Measurements from ENCODE around the gene STAP1.
"Not testable (repeated sequence)": the region's sequence is repeated elsewhere in the genome, so short reads cannot be mapped to it uniquely, and the experiment has no call there.

Gene STAP1

DNA sequence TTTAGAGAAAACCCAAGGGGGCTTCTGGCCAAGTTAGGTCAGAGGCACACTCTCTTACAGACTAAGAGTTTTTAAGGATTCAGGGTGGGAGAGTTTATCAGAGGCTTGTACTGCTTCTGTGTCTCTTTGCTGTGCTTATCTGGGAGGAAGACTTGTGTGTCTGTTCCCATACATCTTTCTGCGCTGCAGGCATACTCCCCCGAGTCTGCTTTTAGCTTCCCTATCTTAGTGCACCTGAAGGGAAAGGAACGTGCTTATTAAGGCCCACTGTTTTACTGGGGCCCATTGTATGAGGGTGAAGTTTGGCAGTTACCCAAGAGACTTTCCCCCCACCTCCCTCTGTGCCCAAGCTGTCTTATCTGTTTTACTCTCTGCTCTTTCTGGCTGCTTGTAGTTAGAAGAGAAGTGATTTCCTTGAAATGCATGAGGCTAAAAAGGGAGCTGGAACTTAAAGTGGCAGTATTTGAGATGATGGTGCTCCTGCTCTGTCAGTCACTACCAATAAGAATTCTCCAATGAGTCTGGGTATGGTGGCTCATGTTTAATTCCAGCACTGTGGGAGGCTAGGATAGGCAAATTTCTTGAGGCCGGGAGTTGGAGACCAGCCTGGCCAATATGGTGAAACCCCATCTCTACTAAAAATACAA, 6.3 kb upstream of the STAP1 start:
- DNase-seq; POLR2A ChIA-PET; H3K4me3 ChIP-seq (ENCODE audit: control insufficient read depth in 1 of 7, extremely low read depth in 1 of 7, insufficient read depth in 4 of 7, low read depth in 2 of 7, low read length in 6 of 7); H3K27me3 ChIP-seq (replicated peaks in 2 of 5; ENCODE audit: control insufficient read depth in 4 of 5, insufficient read depth in 5 of 5, low read length in 4 of 5); H3K9me3 ChIP-seq (ENCODE audit: control extremely low read depth in 1 of 5, control insufficient read depth in 4 of 5, insufficient read depth in 2 of 5, low read depth in 1 of 5, low read length in 4 of 5); H3K36me3 ChIP-seq (ENCODE audit: control insufficient read depth in 4 of 4, insufficient read depth in 4 of 4, low read length in 3 of 4); H3K27ac ChIP-seq (ENCODE audit: insufficient read depth in 1 of 2, low read depth in 1 of 2, low read length in 2 of 2, poor library complexity in 1 of 2, severe bottlenecking in 2 of 2): not testable (repeated sequence)
- CTCF ChIA-PET: interaction anchor here (0.6 to 2.1 kb wide), 11 partner anchors 9 to 624 kb away, joined by 3 to 9 read pairs (median 4); no protein-coding TSS in a partner anchor
- H3K4me1 ChIP-seq (ENCODE audit: control extremely low read depth in 1 of 4, control insufficient read depth in 4 of 4, insufficient read depth in 4 of 4, low read length in 3 of 4): peaks cover 0 to 41% (median 22%) of the 10 kb centered on the region in 4 experiments
- 0% methylated on average over 1 of the region's 4 CpGs for WGBS (ENCODE audit: insufficient coverage)

GRCh38 chr4:67554096-67554495, 4.4 kb upstream of the STAP1 start:
- no peak overlapping the region for H3K27ac ChIP-seq (ENCODE audit: insufficient read depth in 1 of 2, low read depth in 1 of 2, low read length in 2 of 2, poor library complexity in 1 of 2, severe bottlenecking in 2 of 2)
- no CpG with 5 or more reads among the region's 3 CpGs for WGBS (ENCODE audit: insufficient coverage)
- ChIA-PET CTCF (no interaction called here), POLR2A (interaction anchor here (1.6 kb wide), 1 partner anchor 8 kb away, joined by 9 read pairs; the partner anchor contains the start of gene CENPC)
- no peaks in the 10 kb centered on the region for H3K36me3 ChIP-seq (ENCODE audit: control insufficient read depth in 4 of 4, insufficient read depth in 4 of 4, low read length in 3 of 4)
- no peaks in the 10 kb centered on the region for H3K27me3 ChIP-seq (replicated peaks in 2 of 5; ENCODE audit: control insufficient read depth in 4 of 5, insufficient read depth in 5 of 5, low read length in 4 of 5)
- H3K4me1 ChIP-seq (ENCODE audit: control extremely low read depth in 1 of 4, control insufficient read depth in 4 of 4, insufficient read depth in 4 of 4, low read length in 3 of 4): peaks cover 4 to 55% (median 25%) of the 10 kb centered on the region in 4 experiments
- no peak overlapping the region for H3K4me3 ChIP-seq (ENCODE audit: control insufficient read depth in 1 of 7, extremely low read depth in 1 of 7, insufficient read depth in 4 of 7, low read depth in 2 of 7, low read length in 6 of 7)
- no peaks in the 10 kb centered on the region for H3K9me3 ChIP-seq (ENCODE audit: control extremely low read depth in 1 of 5, control insufficient read depth in 4 of 5, insufficient read depth in 2 of 5, low read depth in 1 of 5, low read length in 4 of 5)
- peak in 1 of 3 donors; percentile 46 for DNase-seq

DNA sequence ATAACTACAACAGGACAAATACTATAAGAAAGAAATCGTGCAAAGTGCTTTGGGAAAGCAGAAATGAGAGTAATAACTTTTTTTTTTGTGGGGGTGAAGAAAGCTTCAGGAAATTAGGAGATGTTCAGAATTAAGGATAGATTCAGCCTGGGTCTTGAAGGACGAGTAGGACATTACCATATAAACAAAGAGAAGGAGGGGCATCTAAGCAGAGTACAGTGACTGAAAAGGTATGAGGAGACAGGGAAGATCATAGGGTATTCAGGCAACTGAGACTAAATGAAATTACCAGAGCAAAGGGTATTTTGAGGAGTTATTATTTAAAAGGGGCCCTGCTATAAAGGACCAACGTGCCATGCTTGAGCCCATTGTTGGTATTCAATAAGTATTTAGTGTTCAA, 3.1 kb upstream of the STAP1 start:
- CTCF ChIA-PET: interaction anchor here (1.5 to 3.1 kb wide), 2 partner anchors 9 to 11 kb away, joined by 3 to 10 read pairs; no protein-coding TSS in a partner anchor
- WGBS (ENCODE audit: insufficient coverage): 100% methylated on average over 1 of the region's 3 CpGs
- Histone ChIP-seq H3K9me3 (ENCODE audit: control extremely low read depth in 1 of 5, control insufficient read depth in 4 of 5, insufficient read depth in 2 of 5, low read depth in 1 of 5, low read length in 4 of 5) (no peaks in the 10 kb centered on the region), H3K36me3 (ENCODE audit: control insufficient read depth in 4 of 4, insufficient read depth in 4 of 4, low read length in 3 of 4) (no peaks in the 10 kb centered on the region), H3K27me3 (replicated peaks in 2 of 5; ENCODE audit: control insufficient read depth in 4 of 5, insufficient read depth in 5 of 5, low read length in 4 of 5) (no peaks in the 10 kb centered on the region), H3K4me1 (ENCODE audit: control extremely low read depth in 1 of 4, control insufficient read depth in 4 of 4, insufficient read depth in 4 of 4, low read length in 3 of 4) (peaks cover 4 to 63% (median 29%) of the 10 kb centered on the region in 4 experiments), H3K4me3 (ENCODE audit: control insufficient read depth in 1 of 7, extremely low read depth in 1 of 7, insufficient read depth in 4 of 7, low read depth in 2 of 7, low read length in 6 of 7) (no peak overlapping the region), H3K27ac (ENCODE audit: insufficient read depth in 1 of 2, low read depth in 1 of 2, low read length in 2 of 2, poor library complexity in 1 of 2, severe bottlenecking in 2 of 2) (no peak overlapping the region)
- POLR2A ChIA-PET: interaction anchor here (1.6 kb wide), 1 partner anchor 9 kb away, joined by 9 read pairs; the partner anchor contains the start of gene CENPC
- DNase-seq: no peak

DNA sequence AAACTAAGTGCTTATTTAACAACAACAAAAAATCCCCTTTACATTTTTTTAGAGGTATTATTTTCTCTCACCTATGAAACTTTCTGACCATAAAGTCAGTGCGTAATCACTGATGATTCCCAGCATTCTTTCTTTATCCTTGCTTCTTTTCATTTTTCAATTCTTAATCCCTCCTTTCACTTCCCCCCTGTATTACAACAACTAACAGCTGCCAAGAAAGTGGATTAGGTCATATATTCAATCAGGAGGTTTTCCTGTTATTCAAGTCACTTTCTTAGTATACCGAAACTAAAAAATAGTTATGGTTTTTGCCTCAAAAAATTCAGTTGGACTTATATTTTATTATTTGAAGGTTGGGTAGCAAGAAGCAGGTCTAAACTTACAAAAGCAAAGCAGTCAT, 2.1 kb upstream of the STAP1 start:
- H3K27ac ChIP-seq (ENCODE audit: insufficient read depth in 1 of 2, low read depth in 1 of 2, low read length in 2 of 2, poor library complexity in 1 of 2, severe bottlenecking in 2 of 2): no peak overlapping the region
- H3K4me3 ChIP-seq (ENCODE audit: control insufficient read depth in 1 of 7, extremely low read depth in 1 of 7, insufficient read depth in 4 of 7, low read depth in 2 of 7, low read length in 6 of 7): peak overlapping the region in 1 of 7 experiments; percentile 32
- DNase-seq: no peak
- CTCF ChIA-PET: interaction anchor here (1.5 to 3.1 kb wide), 2 partner anchors 10 to 12 kb away, joined by 3 to 10 read pairs; no protein-coding TSS in a partner anchor
- POLR2A ChIA-PET: interaction anchor here (0.6 to 0.7 kb wide), 2 partner anchors 11 to 81 kb away, joined by 4 to 9 read pairs; partner anchors contain the start of gene CENPC
- H3K27me3 ChIP-seq (replicated peaks in 2 of 5; ENCODE audit: control insufficient read depth in 4 of 5, insufficient read depth in 5 of 5, low read length in 4 of 5): no peaks in the 10 kb centered on the region
- H3K36me3 ChIP-seq (ENCODE audit: control insufficient read depth in 4 of 4, insufficient read depth in 4 of 4, low read length in 3 of 4): no peaks in the 10 kb centered on the region
- no peaks in the 10 kb centered on the region for H3K9me3 ChIP-seq (ENCODE audit: control extremely low read depth in 1 of 5, control insufficient read depth in 4 of 5, insufficient read depth in 2 of 5, low read depth in 1 of 5, low read length in 4 of 5)
- H3K4me1 ChIP-seq (ENCODE audit: control extremely low read depth in 1 of 4, control insufficient read depth in 4 of 4, insufficient read depth in 4 of 4, low read length in 3 of 4): peaks cover 4 to 66% (median 31%) of the 10 kb centered on the region in 4 experiments
- no CpG with 5 or more reads among the region's 2 CpGs for WGBS (ENCODE audit: insufficient coverage)

- Histone ChIP-seq H3K4me1 (ENCODE audit: control extremely low read depth in 1 of 4, control insufficient read depth in 4 of 4, insufficient read depth in 4 of 4, low read length in 3 of 4) (peaks cover 0 to 6% (median 1%) of the 10 kb centered on the region in 4 experiments), H3K36me3 (ENCODE audit: control insufficient read depth in 4 of 4, insufficient read depth in 4 of 4, low read length in 3 of 4) (no peaks in the 10 kb centered on the region), H3K4me3 (ENCODE audit: control insufficient read depth in 1 of 7, extremely low read depth in 1 of 7, insufficient read depth in 4 of 7, low read depth in 2 of 7, low read length in 6 of 7) (no peak overlapping the region), H3K27ac (ENCODE audit: insufficient read depth in 1 of 2, low read depth in 1 of 2, low read length in 2 of 2, poor library complexity in 1 of 2, severe bottlenecking in 2 of 2) (no peak overlapping the region), H3K27me3 (replicated peaks in 2 of 5; ENCODE audit: control insufficient read depth in 4 of 5, insufficient read depth in 5 of 5, low read length in 4 of 5) (no peaks in the 10 kb centered on the region), H3K9me3 (ENCODE audit: control extremely low read depth in 1 of 5, control insufficient read depth in 4 of 5, insufficient read depth in 2 of 5, low read depth in 1 of 5, low read length in 4 of 5) (no peaks in the 10 kb centered on the region)
- CTCF ChIA-PET: interaction anchor here (1.8 kb wide), 1 partner anchor 13 kb away, joined by 6 read pairs; no protein-coding TSS in a partner anchor
- POLR2A ChIA-PET: no interaction called here
- DNase-seq: no peak
These were observed 6.8 kb downstream of the STAP1 start for GRCh38 chr4:67565284-67565683.

GRCh38 chr4:67566335-67566734, 7.8 kb downstream of the STAP1 start:
- Histone ChIP-seq H3K9me3 (ENCODE audit: control extremely low read depth in 1 of 5, control insufficient read depth in 4 of 5, insufficient read depth in 2 of 5, low read depth in 1 of 5, low read length in 4 of 5) (no peaks in the 10 kb centered on the region), H3K27me3 (replicated peaks in 2 of 5; ENCODE audit: control insufficient read depth in 4 of 5, insufficient read depth in 5 of 5, low read length in 4 of 5) (no peaks in the 10 kb centered on the region), H3K4me3 (ENCODE audit: control insufficient read depth in 1 of 7, extremely low read depth in 1 of 7, insufficient read depth in 4 of 7, low read depth in 2 of 7, low read length in 6 of 7) (no peak overlapping the region), H3K36me3 (ENCODE audit: control insufficient read depth in 4 of 4, insufficient read depth in 4 of 4, low read length in 3 of 4) (no peaks in the 10 kb centered on the region), H3K27ac (ENCODE audit: insufficient read depth in 1 of 2, low read depth in 1 of 2, low read length in 2 of 2, poor library complexity in 1 of 2, severe bottlenecking in 2 of 2) (no peak overlapping the region), H3K4me1 (ENCODE audit: control extremely low read depth in 1 of 4, control insufficient read depth in 4 of 4, insufficient read depth in 4 of 4, low read length in 3 of 4) (peaks cover 0 to 5% (median 2%) of the 10 kb centered on the region in 4 experiments)
- no peak for DNase-seq
- ChIA-PET POLR2A (no interaction called here), CTCF (interaction anchor here (1.8 kb wide), 1 partner anchor 14 kb away, joined by 6 read pairs; no protein-coding TSS in a partner anchor)
- 84% methylated on average over 3 of the region's 3 CpGs for WGBS (ENCODE audit: insufficient coverage)

- no peaks in the 10 kb centered on the region for H3K36me3 ChIP-seq (ENCODE audit: control insufficient read depth in 4 of 4, insufficient read depth in 4 of 4, low read length in 3 of 4)
- WGBS (ENCODE audit: insufficient coverage): no CpG with 5 or more reads among the region's 2 CpGs
- CTCF ChIA-PET: interaction anchor here (1.0 kb wide), 1 partner anchor 36 kb away, joined by 3 read pairs; no protein-coding TSS in a partner anchor
- H3K27ac ChIP-seq (ENCODE audit: insufficient read depth in 1 of 2, low read depth in 1 of 2, low read length in 2 of 2, poor library complexity in 1 of 2, severe bottlenecking in 2 of 2): no peak overlapping the region
- DNase-seq: no peak
- H3K9me3 ChIP-seq (ENCODE audit: control extremely low read depth in 1 of 5, control insufficient read depth in 4 of 5, insufficient read depth in 2 of 5, low read depth in 1 of 5, low read length in 4 of 5): no peaks in the 10 kb centered on the region
- peaks cover 7 to 29% (median 21%) of the 10 kb centered on the region in 4 experiments for H3K4me1 ChIP-seq (ENCODE audit: control extremely low read depth in 1 of 4, control insufficient read depth in 4 of 4, insufficient read depth in 4 of 4, low read length in 3 of 4)
- H3K27me3 ChIP-seq (replicated peaks in 2 of 5; ENCODE audit: control insufficient read depth in 4 of 5, insufficient read depth in 5 of 5, low read length in 4 of 5): no peaks in the 10 kb centered on the region
- no peak overlapping the region for H3K4me3 ChIP-seq (ENCODE audit: control insufficient read depth in 1 of 7, extremely low read depth in 1 of 7, insufficient read depth in 4 of 7, low read depth in 2 of 7, low read length in 6 of 7)
- POLR2A ChIA-PET: interaction anchor here (0.7 kb wide), 1 partner anchor 23 kb away, joined by 4 read pairs; no protein-coding TSS in a partner anchor
These were observed 10.3 kb downstream of the STAP1 start for GRCh38 chr4:67568820-67569219.
